HG03565 (cell line): ENCODE results near the gene WDSUB1.

Experiments
- ATAC-seq: cut with Tn5 transposase; IDR thresholded peaks from one replicate; pipeline ENCODE4 v1.9.1; 2021; ENCODE audit warnings: mild to moderate bottlenecking, moderate library complexity; ENCODE audit not compliant: unreplicated experiment

WDSUB1 gene

DNA sequence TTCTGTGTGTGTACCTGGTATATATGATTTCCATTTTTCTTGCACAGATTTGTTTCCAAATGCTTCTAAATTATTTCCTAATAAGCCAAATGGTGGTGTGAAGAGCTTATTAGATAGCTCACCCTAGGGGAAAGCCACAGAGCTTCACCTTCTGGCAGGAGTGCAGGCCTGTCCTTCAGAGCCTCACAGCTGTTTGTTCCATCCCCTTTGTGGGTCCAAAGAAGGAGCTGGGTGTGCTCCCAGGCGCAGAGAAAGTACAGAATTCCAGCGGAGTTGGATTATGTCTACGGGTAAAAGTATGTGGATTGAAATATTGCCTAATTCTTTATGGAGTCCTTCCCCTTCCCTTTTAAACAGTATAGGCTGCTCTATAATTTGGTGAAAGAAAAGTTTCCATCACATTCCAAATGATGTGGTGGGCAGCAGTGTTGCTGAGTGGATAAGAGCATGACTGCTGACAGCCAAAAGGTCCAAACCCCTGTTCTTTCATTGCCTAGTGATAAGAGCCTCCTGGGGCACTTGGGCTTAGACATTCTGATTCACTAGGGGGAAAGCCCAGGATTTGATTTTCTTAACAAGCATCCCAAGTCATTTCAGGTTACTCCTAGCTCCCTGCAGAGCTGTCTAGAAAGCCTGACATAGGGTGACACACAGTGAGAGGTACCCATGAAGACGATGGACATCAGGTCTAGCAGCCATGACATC is 86.6 kb downstream of the WDSUB1 start:
- no peak for ATAC-seq

DNA sequence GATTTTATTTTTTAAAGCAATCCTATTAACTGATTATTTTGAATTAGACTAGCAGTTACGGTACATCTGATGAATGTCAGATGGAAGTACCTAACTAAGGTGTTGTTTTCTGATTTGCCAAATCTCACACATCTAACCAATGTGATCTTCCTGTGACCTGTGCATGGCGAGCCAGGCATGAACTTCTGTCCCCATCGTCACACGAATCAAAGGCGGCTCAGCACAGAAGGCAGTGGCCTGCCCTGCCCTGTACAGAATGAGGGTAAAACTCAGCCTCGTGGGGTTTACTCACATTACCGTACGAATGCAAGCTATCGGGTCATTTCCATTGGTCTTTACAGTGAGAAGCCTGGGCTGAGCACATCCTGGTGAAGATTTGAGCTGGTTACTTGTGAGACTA is 87.3 kb downstream of the WDSUB1 start:
- ATAC-seq, result no peak

DNA sequence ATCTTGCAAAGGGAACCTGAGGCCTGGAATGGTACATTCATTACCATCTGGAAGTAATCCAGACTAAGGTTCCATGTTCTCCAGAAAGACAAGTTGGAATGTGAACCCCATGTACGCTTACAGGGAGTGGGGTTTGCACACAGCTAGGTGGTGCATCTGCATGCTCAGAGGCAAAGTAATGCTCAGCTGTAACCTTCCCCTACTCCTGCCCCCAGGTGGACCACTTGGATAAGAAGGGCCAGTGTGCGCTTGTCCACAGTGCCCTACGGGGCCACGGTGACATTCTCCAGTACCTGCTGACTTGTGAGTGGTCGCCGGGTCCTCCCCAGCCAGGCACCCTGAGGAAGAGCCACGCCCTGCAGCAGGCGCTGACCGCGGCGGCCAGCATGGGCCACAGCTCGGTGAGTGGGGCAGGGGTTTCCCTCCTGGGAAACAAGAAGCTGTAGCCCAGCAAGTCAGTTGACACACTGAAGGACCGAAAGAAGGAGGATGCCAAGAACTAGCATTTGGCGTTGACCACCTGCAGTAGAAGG is 90.0 kb downstream of the WDSUB1 start:
- no peak for ATAC-seq

DNA sequence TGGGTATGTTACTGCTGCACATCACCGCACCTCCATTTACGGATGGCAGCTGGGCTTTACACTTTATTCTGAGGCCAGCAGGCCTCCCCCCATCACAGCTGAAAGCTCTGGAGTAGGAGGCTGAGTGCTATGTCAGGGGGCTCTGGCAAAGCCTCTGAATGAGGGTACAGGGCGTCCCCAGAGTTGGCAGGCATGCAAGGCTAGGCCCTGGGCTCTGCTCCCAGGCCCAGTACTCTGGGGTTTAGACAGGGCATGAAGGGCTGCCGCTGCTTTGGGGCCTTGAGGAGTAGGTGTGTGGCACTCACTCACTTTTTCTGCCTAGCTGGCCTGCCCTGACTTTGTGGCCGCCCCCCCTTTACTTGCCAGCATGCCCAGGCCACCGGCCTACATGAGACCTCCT is 90.8 kb downstream of the WDSUB1 start:
- ATAC-seq, result no peak

DNA sequence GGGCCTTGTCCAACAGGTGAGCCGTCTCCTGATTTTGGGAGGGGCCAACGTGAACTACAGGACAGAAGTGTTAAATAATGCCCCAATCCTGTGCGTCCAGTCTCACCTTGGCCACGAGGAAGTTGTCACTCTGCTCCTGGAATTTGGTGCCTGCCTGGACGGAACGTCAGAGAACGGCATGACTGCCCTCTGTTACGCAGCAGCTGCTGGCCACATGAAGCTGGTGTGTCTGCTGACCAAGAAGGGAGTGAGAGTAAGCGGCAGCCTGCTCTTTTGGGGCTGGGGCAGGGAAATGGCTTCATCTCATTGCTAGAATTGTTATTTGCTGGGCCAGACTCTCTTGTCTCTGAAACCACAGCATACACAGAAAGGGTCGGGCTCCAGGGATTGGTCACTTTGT is 92.3 kb downstream of the WDSUB1 start:
- ATAC-seq, result no peak

DNA sequence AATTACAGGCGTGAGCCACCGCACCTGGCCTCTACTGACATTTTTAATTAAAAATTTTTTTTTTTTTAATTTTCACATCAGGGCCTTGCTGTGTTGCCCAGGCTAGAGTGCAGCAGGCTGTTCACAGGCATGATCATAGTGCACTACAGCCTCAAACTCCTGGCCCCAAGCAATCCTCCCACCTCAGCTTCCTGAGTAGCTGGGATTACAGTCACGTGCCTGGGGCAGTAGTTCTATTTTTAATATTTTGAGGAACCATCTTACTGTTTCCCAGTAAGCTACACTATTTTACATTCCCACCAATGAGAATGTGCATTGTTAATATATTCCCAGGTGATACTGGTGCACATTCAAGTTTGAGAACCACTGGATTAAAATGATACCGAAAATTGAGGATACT is 92.7 kb downstream of the WDSUB1 start:
- no peak for ATAC-seq

DNA sequence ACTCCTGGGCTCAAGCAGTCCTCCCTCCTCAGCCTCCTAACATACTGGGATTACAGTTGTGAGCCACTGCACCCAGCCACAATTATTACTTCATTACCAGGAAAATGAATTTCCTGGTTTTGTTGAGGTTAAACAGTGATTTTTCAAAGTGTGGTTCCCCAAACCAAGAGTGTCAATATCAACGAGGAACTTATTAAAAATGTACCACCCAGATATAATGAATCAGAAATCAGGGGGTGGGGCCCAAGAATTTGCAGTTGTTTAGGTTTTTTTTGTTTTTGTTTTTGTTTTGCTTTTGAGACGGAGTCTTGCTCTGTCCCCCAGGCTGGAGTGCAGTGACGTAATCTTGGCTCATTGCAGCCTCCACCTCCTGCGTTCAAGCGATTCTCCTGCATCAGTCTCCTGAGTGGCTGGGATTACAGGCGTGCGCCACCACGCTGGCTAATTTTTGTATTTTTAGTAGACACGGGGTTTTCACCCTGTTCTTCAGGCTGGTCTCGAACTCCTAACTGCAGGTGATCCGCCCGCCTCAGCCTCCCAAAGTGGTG is 94.1 kb downstream of the WDSUB1 start:
- ATAC-seq, result no peak

GRCh38 chr2:159188449-159188848 is 98.1 kb downstream of the WDSUB1 start:
- no peak for ATAC-seq

DNA sequence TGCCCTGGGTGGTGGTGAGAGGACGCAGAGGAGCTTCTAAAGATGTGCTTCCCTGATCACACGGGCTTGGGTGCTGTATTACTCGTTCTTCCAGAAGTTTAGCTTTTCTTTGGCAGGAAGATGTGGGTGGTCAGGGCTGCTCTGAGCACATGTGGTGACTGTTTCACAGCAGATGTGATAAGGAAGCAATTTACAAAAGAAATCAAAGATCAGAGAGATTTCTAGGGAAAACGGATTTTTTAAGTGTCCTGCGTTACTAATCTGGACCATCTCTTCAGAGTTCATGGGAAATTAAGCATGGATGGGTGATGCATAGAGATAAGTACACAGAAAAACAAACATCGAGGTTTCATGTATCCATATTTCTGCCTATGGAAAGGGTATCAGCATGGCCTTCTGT is 99.4 kb downstream of the WDSUB1 start:
- no peak for ATAC-seq

GRCh38 chr2:159186462-159186861 is 100.0 kb downstream of the WDSUB1 start:
- ATAC-seq, result no peak
